ENCODE data around the gene CRHR1. TPM values are rescaled to one million over a fixed set of nuclear protein-coding genes. Genes with fewer than 3 reads are reported as not detected.
A peak's percentile ranks its signal among the peaks of the same experiment; 100 is the strongest.

CRHR1 gene
- total RNA-seq, 1 donor from 2014 or later: not detected

GRCh38 chr17:45784741-45785479 lies 790 bp downstream of the CRHR1 start:
- Mint-ChIP-seq H3K4me1 (ENCODE audit: unreplicated experiment) (peaks cover 2% of the 10 kb centered on the region), H3K9me3 (ENCODE audit: unreplicated experiment) (no peaks in the 10 kb centered on the region), H3K27me3 (ENCODE audit: unreplicated experiment) (peaks cover 8% of the 10 kb centered on the region), H3K27ac (ENCODE audit: unreplicated experiment) (no peak overlapping the region), H3K4me3 (ENCODE audit: unreplicated experiment) (peak overlapping the region; percentile 69), H3K36me3 (ENCODE audit: low read depth, unreplicated experiment) (no peaks in the 10 kb centered on the region)
- peak; percentile 30 for DNase-seq (ENCODE audit: low spot score)
- no peak for TF ChIP-seq CTCF (IDR thresholded peaks at IDR 0.05; ENCODE audit: unreplicated experiment)

GRCh38 chr17:45785480-45786193 lies 1.5 kb downstream of the CRHR1 start:
- peaks cover 2% of the 10 kb centered on the region for H3K4me1 Mint-ChIP-seq (ENCODE audit: unreplicated experiment)
- TF ChIP-seq CTCF (IDR thresholded peaks at IDR 0.05; ENCODE audit: unreplicated experiment): no peak
- no peaks in the 10 kb centered on the region for H3K36me3 Mint-ChIP-seq (ENCODE audit: low read depth, unreplicated experiment)
- H3K27ac Mint-ChIP-seq (ENCODE audit: unreplicated experiment): no peak overlapping the region
- H3K9me3 Mint-ChIP-seq (ENCODE audit: unreplicated experiment): no peaks in the 10 kb centered on the region
- H3K4me3 Mint-ChIP-seq (ENCODE audit: unreplicated experiment): no peak overlapping the region
- DNase-seq (ENCODE audit: low spot score): peak; percentile 18
- peaks cover 11% of the 10 kb centered on the region for H3K27me3 Mint-ChIP-seq (ENCODE audit: unreplicated experiment)

GRCh38 chr17:45786349-45786748 lies 2.2 kb downstream of the CRHR1 start:
- H3K4me3 Mint-ChIP-seq (ENCODE audit: unreplicated experiment): no peak overlapping the region
- DNase-seq (ENCODE audit: low spot score): no peak
- peaks cover 2% of the 10 kb centered on the region for H3K4me1 Mint-ChIP-seq (ENCODE audit: unreplicated experiment)
- no peaks in the 10 kb centered on the region for H3K36me3 Mint-ChIP-seq (ENCODE audit: low read depth, unreplicated experiment)
- peaks cover 12% of the 10 kb centered on the region for H3K27me3 Mint-ChIP-seq (ENCODE audit: unreplicated experiment)
- H3K9me3 Mint-ChIP-seq (ENCODE audit: unreplicated experiment): no peaks in the 10 kb centered on the region
- no peak for TF ChIP-seq CTCF (IDR thresholded peaks at IDR 0.05; ENCODE audit: unreplicated experiment)
- H3K27ac Mint-ChIP-seq (ENCODE audit: unreplicated experiment): no peak overlapping the region

- Mint-ChIP-seq H3K27me3 (ENCODE audit: unreplicated experiment) (peaks cover 15% of the 10 kb centered on the region), H3K4me1 (ENCODE audit: unreplicated experiment) (peaks cover 2% of the 10 kb centered on the region), H3K4me3 (ENCODE audit: unreplicated experiment) (no peak overlapping the region), H3K36me3 (ENCODE audit: low read depth, unreplicated experiment) (no peaks in the 10 kb centered on the region), H3K9me3 (ENCODE audit: unreplicated experiment) (no peaks in the 10 kb centered on the region), H3K27ac (ENCODE audit: unreplicated experiment) (no peak overlapping the region)
- TF ChIP-seq CTCF (IDR thresholded peaks at IDR 0.05; ENCODE audit: unreplicated experiment): no peak
- no peak for DNase-seq (ENCODE audit: low spot score)
These were observed 2.9 kb downstream of the CRHR1 start for GRCh38 chr17:45787044-45787443.

- peaks cover 12% of the 10 kb centered on the region for H3K27me3 Mint-ChIP-seq (ENCODE audit: unreplicated experiment)
- no peak overlapping the region for H3K27ac Mint-ChIP-seq (ENCODE audit: unreplicated experiment)
- DNase-seq (ENCODE audit: low spot score): no peak
- peaks cover 6% of the 10 kb centered on the region for H3K36me3 Mint-ChIP-seq (ENCODE audit: low read depth, unreplicated experiment)
- peaks cover 6% of the 10 kb centered on the region for H3K4me1 Mint-ChIP-seq (ENCODE audit: unreplicated experiment)
- H3K4me3 Mint-ChIP-seq (ENCODE audit: unreplicated experiment): no peak overlapping the region
- TF ChIP-seq CTCF (IDR thresholded peaks at IDR 0.05; ENCODE audit: unreplicated experiment): no peak
- no peaks in the 10 kb centered on the region for H3K9me3 Mint-ChIP-seq (ENCODE audit: unreplicated experiment)
These were observed 3.5 kb downstream of the CRHR1 start for GRCh38 chr17:45787656-45788055.
